Testis (tissue), 2 donors: ENCODE measurements around the gene THAP11.

Experiments used
- CTCF ChIP-seq, 3 experiments: fragments of 450-650 bp in 2 of 3; fragments of 200-600 bp in 1 of 3; sonication (generic) in 1 of 3; IDR thresholded peaks; one replicate each; pipeline ENCODE4 v1.5.1; 2016 to 2019; ENCODE audit warnings: antibody characterized with exemption in 3 of 3, mild to moderate bottlenecking in 2 of 3, moderate library complexity in 1 of 3
- POLR2A ChIP-seq: fragments of 450-650 bp; IDR thresholded peaks from one replicate; pipeline ENCODE4 v1.6.1; 2017; ENCODE audit warnings: antibody characterized with exemption, mild to moderate bottlenecking, moderate library complexity

GRCh38 chr16:67879936-67880335, 37.8 kb downstream of the THAP11 start:
- TF ChIP-seq POLR2A, result no peak
- TF ChIP-seq CTCF (IDR thresholded peaks at IDR 0.05), result no peak
